Gastroesophageal sphincter (tissue), 3 donors: Measurements from ENCODE around the gene SPAG16.

ENCODE experiments used
- EP300 ChIP-seq: sonication (generic); formaldehyde crosslinking; IDR thresholded peaks from one replicate; pipeline ENCODE4 v1.6.1; 2017; ENCODE audit warnings: antibody characterized with exemption, mild to moderate bottlenecking
- POLR2A ChIP-seq, 2 donors: fragments of 450-650 bp; IDR thresholded peaks; one replicate each; pipeline ENCODE4 v1.6.1; 2017; ENCODE audit warnings: antibody characterized with exemption in 2 of 2, mild to moderate bottlenecking in 2 of 2, moderate library complexity in 1 of 2
- POLR2AphosphoS5 ChIP-seq: sonication (generic); formaldehyde crosslinking; IDR thresholded peaks from one replicate; pipeline ENCODE4 v1.6.1; 2017; ENCODE audit warnings: antibody characterized with exemption
- TF ChIP-seq, protein P1 (sequence below), 4 experiments: fragments of 200-600 bp in 2 of 4; fragments of 450-650 bp in 2 of 4; sonication (generic) in 1 of 4; IDR thresholded peaks; one replicate each; pipeline ENCODE4 v1.5.1; 2017 to 2019; ENCODE audit warnings: antibody characterized with exemption in 4 of 4, mild to moderate bottlenecking in 2 of 4, moderate library complexity in 2 of 4

DNA sequence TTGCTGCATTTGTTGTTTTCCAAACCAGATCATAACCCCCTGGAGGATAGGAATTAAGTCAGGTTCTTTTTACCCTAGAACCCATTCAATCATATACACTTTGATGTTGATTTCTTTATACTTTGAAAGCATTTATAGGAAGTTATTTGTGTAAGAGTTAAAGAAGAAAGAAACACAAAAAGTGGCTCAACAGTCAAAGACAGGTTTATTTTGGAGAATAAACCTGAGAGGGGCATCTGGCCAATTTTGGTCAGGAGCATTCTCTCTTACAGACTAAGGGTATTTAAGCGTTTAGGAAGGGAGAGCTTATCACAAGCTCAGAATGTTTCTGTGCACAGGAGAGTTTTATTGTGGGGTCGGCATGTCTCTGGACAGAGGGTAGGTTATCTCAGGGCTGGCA, 398.0 kb downstream of the SPAG16 start:
- TF ChIP-seq, protein P1, sequence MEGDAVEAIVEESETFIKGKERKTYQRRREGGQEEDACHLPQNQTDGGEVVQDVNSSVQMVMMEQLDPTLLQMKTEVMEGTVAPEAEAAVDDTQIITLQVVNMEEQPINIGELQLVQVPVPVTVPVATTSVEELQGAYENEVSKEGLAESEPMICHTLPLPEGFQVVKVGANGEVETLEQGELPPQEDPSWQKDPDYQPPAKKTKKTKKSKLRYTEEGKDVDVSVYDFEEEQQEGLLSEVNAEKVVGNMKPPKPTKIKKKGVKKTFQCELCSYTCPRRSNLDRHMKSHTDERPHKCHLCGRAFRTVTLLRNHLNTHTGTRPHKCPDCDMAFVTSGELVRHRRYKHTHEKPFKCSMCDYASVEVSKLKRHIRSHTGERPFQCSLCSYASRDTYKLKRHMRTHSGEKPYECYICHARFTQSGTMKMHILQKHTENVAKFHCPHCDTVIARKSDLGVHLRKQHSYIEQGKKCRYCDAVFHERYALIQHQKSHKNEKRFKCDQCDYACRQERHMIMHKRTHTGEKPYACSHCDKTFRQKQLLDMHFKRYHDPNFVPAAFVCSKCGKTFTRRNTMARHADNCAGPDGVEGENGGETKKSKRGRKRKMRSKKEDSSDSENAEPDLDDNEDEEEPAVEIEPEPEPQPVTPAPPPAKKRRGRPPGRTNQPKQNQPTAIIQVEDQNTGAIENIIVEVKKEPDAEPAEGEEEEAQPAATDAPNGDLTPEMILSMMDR (IDR thresholded peaks at IDR 0.05): no peak
- TF ChIP-seq EP300 (no peak), POLR2AphosphoS5 (no peak), POLR2A (IDR thresholded peaks at IDR 0.05) (no peak)
